H9 (cell line): ENCODE data around the gene IL5. TPM values are rescaled to one million over a fixed set of nuclear protein-coding genes. Genes with fewer than 3 reads are reported as not detected.

Experiments
- DNase-seq: peaks from one replicate; pipeline ENCODE4 v3.0.0-alpha.2; 2017
- H2AFZ ChIP-seq: one replicate; pipeline ENCODE4 v1.6.1; 2013; ENCODE audit warnings: mild to moderate bottlenecking, low read length, control low read depth, moderate library complexity
- H2AK5ac ChIP-seq: 2 replicates; pipeline ENCODE4 v1.6.1; 2013; ENCODE audit warnings: low read length, control low read depth, mixed read lengths; ENCODE audit not compliant: insufficient read length
- H2BK120ac ChIP-seq: one replicate; pipeline ENCODE4 v1.6.1; 2013; ENCODE audit warnings: low read depth, mild to moderate bottlenecking, low read length, control low read depth, inconsistent platforms; ENCODE audit not compliant: poor library complexity, severe bottlenecking
- H2BK12ac ChIP-seq: 2 replicates; pipeline ENCODE4 v1.6.1; 2013; ENCODE audit warnings: low read length, control low read depth, mixed read lengths, low read depth; ENCODE audit not compliant: insufficient read length
- H2BK15ac ChIP-seq: 2 replicates; pipeline ENCODE4 v1.6.1; 2013; ENCODE audit warnings: low read depth, low read length, control low read depth
- H2BK20ac ChIP-seq: one replicate; pipeline ENCODE4 v1.6.1; 2013; ENCODE audit warnings: low read depth, mild to moderate bottlenecking, low read length, control low read depth, inconsistent platforms; ENCODE audit not compliant: poor library complexity, severe bottlenecking
- H2BK5ac ChIP-seq: 2 replicates; pipeline ENCODE4 v1.6.1; 2013; ENCODE audit warnings: low read length, control low read depth, mixed read lengths; ENCODE audit not compliant: insufficient read length
- H3K14ac ChIP-seq: 2 replicates; pipeline ENCODE4 v1.6.1; 2013; ENCODE audit warnings: low read length, control low read depth; ENCODE audit not compliant: insufficient read depth
- H3K18ac ChIP-seq: 2 replicates; pipeline ENCODE4 v1.6.1; 2013; ENCODE audit warnings: low read depth, mild to moderate bottlenecking, mixed read lengths, low read length, control low read depth; ENCODE audit not compliant: insufficient read length
- H3K23ac ChIP-seq: 2 replicates; pipeline ENCODE4 v1.6.1; 2013; ENCODE audit warnings: low read length, control low read depth, mixed read lengths, low read depth; ENCODE audit not compliant: insufficient read length
- H3K23me2 ChIP-seq: 2 replicates; pipeline ENCODE4 v1.6.1; 2013; ENCODE audit warnings: low read depth, mild to moderate bottlenecking, mixed read lengths, low read length, control low read depth; ENCODE audit not compliant: insufficient read length, poor library complexity, severe bottlenecking
- H3K27ac ChIP-seq: 2 replicates; pipeline ENCODE4 v1.5.1; 2013; ENCODE audit warnings: low read length, control low read depth, mixed read lengths, low read depth; ENCODE audit not compliant: insufficient read length
- H3K27me3 ChIP-seq: 2 replicates; pipeline ENCODE4 v1.6.1; 2013; ENCODE audit warnings: low read length, control low read depth, inconsistent platforms; ENCODE audit not compliant: insufficient read depth
- H3K4ac ChIP-seq: 2 replicates; pipeline ENCODE4 v1.6.1; 2013; ENCODE audit warnings: low read depth, mild to moderate bottlenecking, control low read depth, inconsistent platforms, low read length, moderate library complexity
- H3K4me1 ChIP-seq: 2 replicates; pipeline ENCODE4 v1.6.1; 2013; ENCODE audit warnings: low read length, control low read depth, inconsistent platforms; ENCODE audit not compliant: insufficient read depth
- H3K4me2 ChIP-seq: 2 replicates; pipeline ENCODE4 v1.6.1; 2013; ENCODE audit warnings: low read length, control low read depth, mixed read lengths; ENCODE audit not compliant: insufficient read length, insufficient read depth
- H3K56ac ChIP-seq: 2 replicates; pipeline ENCODE4 v1.6.1; 2013; ENCODE audit warnings: low read depth, mild to moderate bottlenecking, mixed read lengths, low read length, control low read depth; ENCODE audit not compliant: insufficient read length
- H3K79me1 ChIP-seq: 2 replicates; pipeline ENCODE4 v1.6.1; 2013; ENCODE audit warnings: low read depth, mild to moderate bottlenecking, moderate library complexity, low read length, control low read depth, inconsistent platforms; ENCODE audit not compliant: insufficient read depth, poor library complexity, severe bottlenecking
- H3K79me2 ChIP-seq: 2 replicates; pipeline ENCODE4 v1.6.1; 2013; ENCODE audit warnings: low read length, control low read depth, inconsistent platforms; ENCODE audit not compliant: insufficient read depth
- H3K9ac ChIP-seq: 2 replicates; pipeline ENCODE4 v1.6.1; 2013; ENCODE audit warnings: low read length, control low read depth, mixed read lengths; ENCODE audit not compliant: insufficient read length; ENCODE audit errors: extremely low read depth
- H3K9me3 ChIP-seq: one replicate; pipeline ENCODE4 v1.6.1; 2013; ENCODE audit warnings: low read depth, low read length, inconsistent platforms; ENCODE audit not compliant: control insufficient read depth
- H3T11ph ChIP-seq: one replicate; pipeline ENCODE4 v1.6.1; 2013; ENCODE audit warnings: mild to moderate bottlenecking, low read length, control low read depth, inconsistent platforms
- H4K20me1 ChIP-seq: one replicate; pipeline ENCODE4 v1.6.1; 2013; ENCODE audit not compliant: control insufficient read depth, insufficient read length, insufficient read depth
- H4K5ac ChIP-seq: 2 replicates; pipeline ENCODE4 v1.6.1; 2013; ENCODE audit warnings: low read depth, mild to moderate bottlenecking, mixed read lengths, low read length, control low read depth; ENCODE audit not compliant: insufficient read length
- H4K8ac ChIP-seq: replicated peaks from 2 replicates; pipeline ENCODE4 v1.6.1; 2013; ENCODE audit warnings: low read length, control low read depth, mixed read lengths, low read depth; ENCODE audit not compliant: insufficient read length
- H4K91ac ChIP-seq: 2 replicates; pipeline ENCODE4 v1.6.1; 2013; ENCODE audit warnings: low read depth, mild to moderate bottlenecking, moderate library complexity, mixed read lengths, low read length, control low read depth; ENCODE audit not compliant: insufficient read length
- H3K27ac Mint-ChIP-seq, 3 experiments: 2 replicates in 2 of 3; 3 replicates in 1 of 3; pipeline ENCODE4 v1.8.0; 2020 to 2021; ENCODE audit warnings: mixed read lengths in 3 of 3, mild to moderate bottlenecking in 1 of 3, moderate library complexity in 1 of 3
- H3K27me3 Mint-ChIP-seq: 2 replicates; pipeline ENCODE4 v1.8.0; 2021; ENCODE audit warnings: low read depth, mild to moderate bottlenecking, moderate library complexity, mixed read lengths
- H3K36me3 Mint-ChIP-seq, 3 experiments: 2 replicates in 2 of 3; 3 replicates in 1 of 3; pipeline ENCODE4 v1.8.0; 2020 to 2021; ENCODE audit warnings: low read depth in 3 of 3, mixed read lengths in 3 of 3; ENCODE audit not compliant: insufficient read depth in 1 of 3
- H3K4me1 Mint-ChIP-seq, 2 experiments: 2 replicates each; pipeline ENCODE4 v1.8.0; 2020; ENCODE audit warnings: mixed read lengths in 2 of 2
- H3K4me3 Mint-ChIP-seq, 2 experiments: 2 replicates in 1 of 2; 3 replicates in 1 of 2; pipeline ENCODE4 v1.8.0; 2020 to 2021; ENCODE audit warnings: mild to moderate bottlenecking in 2 of 2, mixed read lengths in 2 of 2, moderate library complexity in 1 of 2
- H3K9me3 Mint-ChIP-seq, 2 experiments: 2 replicates in 1 of 2; 3 replicates in 1 of 2; pipeline ENCODE4 v1.8.0; 2020; ENCODE audit warnings: mild to moderate bottlenecking in 2 of 2, mixed read lengths in 2 of 2, moderate library complexity in 1 of 2
- CTCF ChIP-seq: fragments of 200-600 bp; sonication (generic); conservative IDR thresholded peaks from 3 replicates; pipeline ENCODE4 v1.8.0; 2021; ENCODE audit warnings: antibody characterized with exemption, mild to moderate bottlenecking
- WGBS: extraction: QIAGEN DNeasy Blood & Tissue Kit; methylation state at CpG from one replicate; pipeline ENCODE4 v1.1.7; 2013; ENCODE audit warnings: missing lambda C conversion rate, low lambda C conversion rate, mixed read lengths; ENCODE audit not compliant: insufficient read length; ENCODE audit errors: extremely low coverage; 5-methylcytosine and 5-hydroxymethylcytosine counted together
- total RNA-seq: library from RNA; stranded (reverse); gene quantifications from 2 replicates; pipeline ENCODE4 v1.2.1, GENCODE V29; 2021

Gene IL5
- total RNA-seq, 1 experiment from 2014 or later = not detected

- Histone ChIP-seq H4K5ac (no peak overlapping the region), H4K20me1 (no peaks in the 10 kb centered on the region), H3K18ac (no peak overlapping the region), H3K79me2 (no peaks in the 10 kb centered on the region), H3K9ac (no peak overlapping the region), H2BK20ac (no peak overlapping the region), H2AK5ac (no peak overlapping the region), H3K9me3 (no peaks in the 10 kb centered on the region), H2BK12ac (no peak overlapping the region), H2BK15ac (no peak overlapping the region), H2AFZ (no peak overlapping the region), H4K91ac (no peak overlapping the region), H3K27me3 (no peaks in the 10 kb centered on the region; the same call in 1 of the 2 replicates), H3K23me2 (peaks cover 12% of the 10 kb centered on the region), H3K23ac (no peak overlapping the region), H3T11ph (no peak overlapping the region), H3K56ac (no peak overlapping the region), H3K27ac (no peak overlapping the region), H4K8ac (no peak overlapping the region), H3K4me2 (no peak overlapping the region), H3K4ac (no peak overlapping the region), H2BK120ac (no peak overlapping the region), H2BK5ac (no peak overlapping the region), H3K79me1 (no peaks in the 10 kb centered on the region), H3K14ac (no peak overlapping the region), H3K4me1 (0 out of 2 replicates have a peak, but pooled peaks cover 3% of the 10 kb centered on the region)
- no CpG with 5 or more reads among the region's 3 CpGs for WGBS
- TF ChIP-seq CTCF = no peak
- no peaks in the 10 kb centered on the region for H3K9me3 Mint-ChIP-seq
- DNase-seq = no peak
- no peak overlapping the region for H3K27ac Mint-ChIP-seq
- no peaks in the 10 kb centered on the region; a peak in 1 of 7 replicates for H3K36me3 Mint-ChIP-seq
- H3K4me3 Mint-ChIP-seq = 0 out of 5 replicates have a peak overlapping the region, but pooled peaks of 1 of the 2 experiments have one; percentile 14
- H3K27me3 Mint-ChIP-seq = peaks cover 13% of the 10 kb centered on the region
- H3K4me1 Mint-ChIP-seq = peaks cover 15 to 16% of the 10 kb centered on the region in 2 experiments
Observed at GRCh38 chr5:132498152-132498551, 45.2 kb downstream of the IL5 start.
